Activated CD8-positive, alpha-beta memory T cell treated with anti-CD3 and anti-CD28 coated beads for 24 hours (primary cell): ENCODE data around the gene USP9X.
"Not testable (repeated sequence)": the region's sequence is repeated elsewhere in the genome, so short reads cannot be mapped to it uniquely, and the experiment has no call there.

Experiments
- DNase-seq: peaks from one replicate; pipeline ENCODE4 v3.0.0-alpha.2; 2020

The USP9X gene

GRCh38 chrX:41224605-41225004 lies 139.4 kb downstream of the USP9X start:
- DNase-seq = no peak

- DNase-seq = no peak
Observed at GRCh38 chrX:41233988-41234387, 148.7 kb downstream of the USP9X start.

- DNase-seq = not testable (repeated sequence)
Observed at GRCh38 chrX:41234471-41234870, 149.2 kb downstream of the USP9X start.

GRCh38 chrX:41234962-41235361 lies 149.7 kb downstream of the USP9X start:
- no peak for DNase-seq

GRCh38 chrX:41236629-41237028 lies 151.4 kb downstream of the USP9X start:
- no peak for DNase-seq

- DNase-seq = no peak
Observed at GRCh38 chrX:41240509-41240908, 155.3 kb downstream of the USP9X start.

GRCh38 chrX:41241962-41242361 lies 156.7 kb downstream of the USP9X start:
- no peak for DNase-seq

- no peak for DNase-seq
Observed at GRCh38 chrX:41245641-41246040, 160.4 kb downstream of the USP9X start.

- no peak for DNase-seq
Observed at GRCh38 chrX:41250867-41251266, 165.6 kb downstream of the USP9X start.

- no peak for DNase-seq
Observed at GRCh38 chrX:41257801-41258200, 172.6 kb downstream of the USP9X start.

GRCh38 chrX:41258226-41258625 lies 173.0 kb downstream of the USP9X start:
- DNase-seq = no peak

GRCh38 chrX:41258871-41259270 lies 173.6 kb downstream of the USP9X start:
- DNase-seq = no peak

- DNase-seq = no peak
Observed at GRCh38 chrX:41259516-41259915, 174.3 kb downstream of the USP9X start.

- DNase-seq = peak; percentile 62
Observed at GRCh38 chrX:41265615-41266014, 180.4 kb downstream of the USP9X start.

GRCh38 chrX:41273638-41274037 lies 188.4 kb downstream of the USP9X start:
- no peak for DNase-seq

- peak; percentile 82 for DNase-seq
Observed at GRCh38 chrX:41275661-41276609, 190.7 kb downstream of the USP9X start.

GRCh38 chrX:41276661-41277506 lies 191.6 kb downstream of the USP9X start:
- DNase-seq = peak; percentile 68

- not testable (repeated sequence) for DNase-seq
Observed at GRCh38 chrX:41282307-41282706, 197.1 kb downstream of the USP9X start.

- DNase-seq = not testable (repeated sequence)
Observed at GRCh38 chrX:41285928-41286327, 200.7 kb downstream of the USP9X start.
